AML-193 (cell line): Measurements from ENCODE around the gene ZNF473.

Experiments used
- DNase-seq, 2 experiments: peaks; one replicate each; lab custom pipeline; 2025; lab: John Stamatoyannopoulos, UW

The ZNF473 gene

GRCh38 chr19:50003810-50004419 is 21.9 kb upstream of the ZNF473 start:
- peak; percentile 39 to 43 for DNase-seq

GRCh38 chr19:50005428-50005827 is 20.4 kb upstream of the ZNF473 start:
- no peak for DNase-seq

GRCh38 chr19:50007170-50007569 is 18.6 kb upstream of the ZNF473 start:
- no peak for DNase-seq

GRCh38 chr19:50007947-50008346 is 17.9 kb upstream of the ZNF473 start:
- DNase-seq, result no peak

DNA sequence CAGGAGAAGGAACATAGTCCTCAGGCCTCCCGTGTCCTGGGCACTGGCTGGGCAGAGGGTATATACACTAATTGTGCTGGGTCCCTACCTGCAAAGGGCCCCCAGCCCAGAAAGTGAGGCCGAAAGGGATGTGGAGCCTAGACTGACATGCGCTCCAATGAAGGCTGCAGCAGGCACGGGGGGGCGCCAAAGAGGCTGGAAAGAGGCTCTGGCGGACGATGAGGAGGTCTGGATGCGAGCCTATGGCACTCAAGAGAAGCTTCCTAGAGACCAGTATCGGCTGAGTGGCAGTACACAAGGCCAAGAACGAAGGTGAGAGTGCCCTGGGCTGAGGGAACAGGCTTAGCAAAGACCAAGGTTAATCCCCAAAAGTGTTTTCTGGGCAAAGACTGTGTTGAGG is 17.3 kb upstream of the ZNF473 start:
- DNase-seq, result no peak

DNA sequence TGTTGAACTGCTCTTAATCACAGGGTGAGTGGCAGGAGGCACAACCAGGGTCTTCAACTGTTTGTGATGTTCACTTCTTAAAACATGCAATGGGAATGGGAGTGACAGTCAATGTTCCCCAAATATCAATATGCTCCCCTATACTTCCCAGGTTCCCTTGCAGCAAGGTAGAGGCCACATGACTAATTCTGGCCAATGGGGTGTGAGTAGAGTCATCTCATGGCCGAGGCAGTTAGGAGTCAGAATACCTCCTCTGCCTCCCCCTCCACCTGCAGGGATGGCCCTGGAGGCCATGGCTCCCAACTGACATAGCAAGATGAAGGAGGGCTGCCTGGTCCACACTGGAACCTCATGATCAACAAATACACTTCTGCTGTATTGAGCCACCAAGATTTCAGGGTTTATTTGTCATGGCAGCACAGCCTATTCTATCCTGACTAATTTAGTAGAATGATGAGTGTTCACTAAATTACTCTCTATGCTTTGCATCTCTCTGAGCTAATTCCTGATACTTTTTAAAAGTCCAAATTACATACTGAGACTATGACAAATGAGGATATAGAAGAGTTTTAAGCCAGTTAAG is 9.5 kb upstream of the ZNF473 start:
- DNase-seq, result no peak

GRCh38 chr19:50020481-50020880 is 5.3 kb upstream of the ZNF473 start:
- DNase-seq, result no peak

DNA sequence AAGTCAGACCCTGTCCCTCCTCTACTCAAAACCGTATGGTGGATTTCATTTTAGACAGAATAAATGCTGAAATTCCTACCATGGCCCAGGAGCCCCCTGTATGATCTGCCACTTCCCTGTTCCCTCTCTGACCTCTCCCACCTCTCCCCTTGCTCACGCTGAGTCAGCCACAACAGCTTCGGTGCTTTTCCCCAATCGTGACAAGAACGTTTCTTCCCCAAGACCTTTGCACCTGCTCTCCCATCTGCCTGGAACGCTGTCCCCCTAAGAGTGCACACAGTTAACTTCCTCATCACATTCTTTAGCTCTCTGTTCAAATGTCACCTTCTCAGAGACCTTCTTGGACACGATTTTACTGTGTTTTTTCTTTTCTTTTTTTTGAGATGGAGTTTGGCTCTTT is 3.0 kb upstream of the ZNF473 start:
- no peak for DNase-seq

- no peak for DNase-seq
Measured at GRCh38 chr19:50024719-50025021, 1.1 kb upstream of the ZNF473 start.

- peak; percentile 99 for DNase-seq
Measured at GRCh38 chr19:50025022-50025793, 597 bp upstream of the ZNF473 start, which contains the start of gene VRK3. Gene VRK3 (minus strand): TSS chr19:50025372. CDS start chr19:50016162, 9,210 bp downstream.

GRCh38 chr19:50026550-50026906 is 723 bp downstream of the ZNF473 start:
- no peak for DNase-seq

GRCh38 chr19:50030225-50030624 is 4.4 kb downstream of the ZNF473 start:
- peak; percentile 62 to 64 for DNase-seq

- no peak for DNase-seq
Measured at GRCh38 chr19:50030937-50031336, 5.1 kb downstream of the ZNF473 start.

DNA sequence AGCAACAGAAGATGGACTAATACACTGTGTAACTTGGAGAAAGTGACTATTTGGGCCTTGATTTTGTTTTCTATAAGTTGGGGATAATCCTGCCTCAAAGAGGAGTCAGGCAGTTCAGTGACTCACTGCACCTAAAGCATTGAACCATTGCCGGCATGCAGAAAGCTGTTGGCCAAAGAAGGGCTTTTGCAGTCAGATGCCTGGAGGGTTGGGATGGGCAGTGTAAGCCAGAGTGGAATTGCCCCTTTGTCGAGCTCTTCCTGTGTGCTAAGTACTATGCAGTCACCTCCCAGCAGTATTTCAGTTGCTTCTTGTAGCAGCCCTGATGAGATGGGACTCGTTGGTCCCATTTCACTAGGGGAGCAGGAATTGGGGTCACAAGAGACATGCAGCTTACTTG is 11.1 kb downstream of the ZNF473 start:
- DNase-seq, result no peak

DNA sequence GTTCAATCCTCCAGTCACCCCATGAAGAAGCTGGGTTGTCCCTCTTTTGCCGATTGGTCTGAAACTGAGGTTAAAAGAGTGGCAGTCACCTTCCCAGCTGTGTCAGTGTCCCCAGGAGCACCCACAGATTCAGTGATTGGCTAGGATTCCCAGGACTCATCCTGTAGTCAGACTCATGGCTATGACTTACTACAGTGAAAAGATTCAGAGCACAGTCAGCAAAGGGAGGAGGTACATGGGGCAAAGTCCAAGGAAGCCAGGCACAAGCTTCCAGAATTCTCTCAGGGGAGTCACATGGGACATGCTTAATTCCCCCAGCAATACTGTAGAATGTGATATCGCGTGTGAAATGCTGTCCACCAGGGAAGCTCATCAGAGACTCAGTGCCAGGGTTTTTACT is 14.2 kb downstream of the ZNF473 start:
- no peak for DNase-seq

DNA sequence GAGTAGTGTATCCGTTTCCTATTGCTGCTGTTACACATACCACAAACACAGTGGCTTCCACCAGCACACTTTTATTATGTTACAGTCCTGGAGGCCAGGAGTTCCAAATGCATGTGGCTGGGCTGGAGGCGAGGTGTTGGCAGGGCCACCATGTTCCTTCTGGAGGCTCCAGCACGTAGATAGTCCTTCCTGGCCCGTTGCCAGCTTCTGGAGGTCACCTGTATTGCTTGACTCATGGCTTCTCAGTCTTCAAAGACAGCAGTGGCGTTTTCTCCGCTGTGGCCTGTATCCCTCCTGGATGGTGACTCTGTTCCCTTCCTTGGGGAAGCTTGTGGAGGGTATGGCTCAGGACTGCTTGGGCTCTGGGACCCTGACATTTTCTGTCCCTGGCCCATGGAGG is 15.2 kb downstream of the ZNF473 start:
- DNase-seq, result no peak

- DNase-seq, result no peak
Measured at GRCh38 chr19:50042363-50043024, 16.7 kb downstream of the ZNF473 start.

DNA sequence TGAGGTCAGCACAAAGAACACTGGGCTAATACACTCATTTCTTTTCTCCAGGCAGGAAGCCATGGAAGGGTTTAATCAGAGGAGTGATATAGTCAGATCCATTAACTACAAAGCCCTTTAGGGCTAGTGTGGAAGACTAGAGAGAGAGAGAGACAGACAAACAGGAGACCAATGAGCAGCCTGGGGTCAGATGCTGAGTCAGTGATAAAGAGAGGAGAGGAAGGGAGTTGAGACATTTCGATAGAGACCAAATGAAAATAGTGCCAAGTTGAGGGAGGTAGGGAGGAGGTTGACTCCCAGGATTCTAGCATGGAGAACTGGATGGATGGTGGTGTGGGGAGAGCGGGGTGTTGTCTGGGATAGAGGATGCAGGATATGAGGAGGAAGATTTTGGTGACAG is 18.2 kb downstream of the ZNF473 start:
- no peak for DNase-seq

DNA sequence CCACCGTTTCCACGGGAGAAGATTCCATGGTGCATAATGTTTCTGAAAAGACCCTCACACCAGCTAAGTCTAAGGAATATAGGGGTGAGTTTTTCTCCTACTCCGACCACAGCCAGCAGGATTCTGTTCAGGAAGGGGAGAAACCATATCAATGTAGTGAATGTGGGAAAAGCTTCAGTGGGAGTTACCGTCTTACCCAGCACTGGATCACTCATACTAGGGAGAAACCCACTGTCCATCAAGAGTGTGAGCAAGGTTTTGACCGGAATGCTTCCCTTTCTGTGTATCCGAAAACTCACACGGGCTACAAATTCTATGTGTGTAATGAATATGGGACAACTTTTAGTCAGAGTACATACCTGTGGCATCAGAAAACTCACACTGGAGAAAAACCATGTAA is 19.1 kb downstream of the ZNF473 start:
- DNase-seq, result no peak

DNA sequence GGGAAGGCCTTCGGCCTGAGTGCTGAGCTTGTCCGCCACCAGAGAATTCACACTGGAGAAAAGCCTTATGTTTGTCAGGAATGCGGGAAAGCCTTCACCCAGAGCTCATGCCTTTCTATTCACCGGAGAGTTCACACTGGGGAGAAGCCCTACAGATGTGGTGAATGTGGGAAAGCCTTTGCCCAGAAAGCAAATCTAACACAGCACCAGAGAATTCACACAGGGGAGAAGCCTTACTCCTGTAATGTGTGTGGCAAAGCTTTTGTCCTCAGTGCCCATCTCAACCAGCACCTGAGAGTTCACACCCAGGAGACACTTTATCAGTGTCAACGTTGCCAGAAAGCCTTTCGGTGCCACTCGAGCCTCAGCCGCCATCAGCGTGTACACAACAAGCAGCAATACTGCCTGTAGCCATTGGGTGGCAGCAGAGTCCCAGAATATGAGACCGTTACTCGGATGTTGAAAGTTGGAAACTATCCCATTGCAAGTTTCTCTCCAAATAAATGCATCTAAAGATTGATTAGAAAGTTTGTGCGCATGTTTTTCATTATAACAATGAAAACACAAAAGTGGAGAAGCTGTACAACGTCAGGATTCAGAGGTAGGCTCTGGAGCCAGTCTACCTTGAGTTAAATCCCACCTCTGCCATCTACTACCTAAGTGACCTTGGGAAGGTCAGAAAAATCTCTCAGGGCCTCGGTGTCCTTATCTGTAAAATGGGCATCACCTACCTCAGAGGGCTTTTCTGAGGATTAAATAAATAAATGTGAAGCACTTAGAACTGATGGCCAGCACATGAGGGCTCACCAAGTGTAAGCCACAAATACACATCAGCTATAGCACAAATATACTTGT is 21.1 kb downstream of the ZNF473 start:
- DNase-seq, result no peak

DNA sequence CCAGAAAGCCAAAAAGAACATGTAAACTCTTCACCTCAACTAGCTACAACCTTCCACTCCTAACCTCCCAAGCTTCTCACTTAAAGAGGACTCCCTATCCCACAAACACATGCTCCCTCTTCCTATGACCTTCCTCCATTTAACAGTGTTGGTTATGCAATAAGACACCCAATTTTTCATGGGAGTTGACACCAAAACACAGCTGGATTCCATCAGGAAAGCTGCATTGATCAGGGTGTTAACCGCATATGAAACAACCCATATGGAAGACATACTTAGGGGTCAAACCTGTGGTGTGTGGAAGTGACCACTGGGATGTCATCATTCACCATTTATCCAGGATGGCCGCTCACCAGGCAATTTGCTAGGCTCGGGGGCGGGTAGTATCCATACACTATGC is 21.9 kb downstream of the ZNF473 start:
- DNase-seq, result no peak
